G401.6 (cell line): ENCODE data around the gene ANP32B.

Source experiments
- FAIRE-seq: peaks from 2 replicates; lab custom pipeline; 2012; peaks lifted over from hg19 to GRCh38; lab: Jason Lieb, UNC

Gene ANP32B

DNA sequence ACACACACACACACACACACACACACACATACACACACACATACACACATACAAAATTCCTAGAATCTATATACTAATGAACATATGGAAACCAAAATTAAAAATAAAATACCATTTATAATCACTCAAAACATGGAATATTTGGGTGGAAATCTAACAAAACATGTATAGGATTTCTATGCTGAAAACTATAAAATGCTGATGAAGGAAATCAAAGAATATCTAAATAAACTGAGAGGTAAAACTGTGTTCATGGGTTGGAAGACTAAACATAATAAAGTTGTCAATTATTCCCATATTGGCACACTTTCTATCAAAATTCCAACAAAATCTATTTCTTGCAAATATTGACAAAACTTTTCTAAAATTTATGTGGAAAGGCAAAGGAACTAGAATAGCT lies 48.0 kb downstream of the ANP32B start:
- FAIRE-seq = no peak

DNA sequence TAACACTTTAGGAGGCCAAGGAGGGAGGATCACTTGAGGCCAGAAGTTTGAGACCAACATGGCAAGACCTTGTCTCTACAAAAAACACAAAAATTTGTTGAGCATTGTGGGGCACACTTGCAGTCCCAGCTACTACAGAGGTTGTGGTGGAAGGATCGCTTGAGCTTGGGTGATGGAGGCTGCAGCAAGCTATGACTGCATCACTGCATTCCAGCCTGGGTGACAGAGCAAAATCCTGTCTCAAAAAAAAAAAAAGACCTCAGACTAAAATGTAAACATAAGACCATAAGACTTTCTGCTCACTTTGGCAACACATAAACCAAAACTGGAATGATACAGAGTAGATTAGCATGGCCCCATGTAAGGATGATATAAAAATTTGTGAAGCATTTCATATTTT lies 48.8 kb downstream of the ANP32B start:
- no peak for FAIRE-seq

DNA sequence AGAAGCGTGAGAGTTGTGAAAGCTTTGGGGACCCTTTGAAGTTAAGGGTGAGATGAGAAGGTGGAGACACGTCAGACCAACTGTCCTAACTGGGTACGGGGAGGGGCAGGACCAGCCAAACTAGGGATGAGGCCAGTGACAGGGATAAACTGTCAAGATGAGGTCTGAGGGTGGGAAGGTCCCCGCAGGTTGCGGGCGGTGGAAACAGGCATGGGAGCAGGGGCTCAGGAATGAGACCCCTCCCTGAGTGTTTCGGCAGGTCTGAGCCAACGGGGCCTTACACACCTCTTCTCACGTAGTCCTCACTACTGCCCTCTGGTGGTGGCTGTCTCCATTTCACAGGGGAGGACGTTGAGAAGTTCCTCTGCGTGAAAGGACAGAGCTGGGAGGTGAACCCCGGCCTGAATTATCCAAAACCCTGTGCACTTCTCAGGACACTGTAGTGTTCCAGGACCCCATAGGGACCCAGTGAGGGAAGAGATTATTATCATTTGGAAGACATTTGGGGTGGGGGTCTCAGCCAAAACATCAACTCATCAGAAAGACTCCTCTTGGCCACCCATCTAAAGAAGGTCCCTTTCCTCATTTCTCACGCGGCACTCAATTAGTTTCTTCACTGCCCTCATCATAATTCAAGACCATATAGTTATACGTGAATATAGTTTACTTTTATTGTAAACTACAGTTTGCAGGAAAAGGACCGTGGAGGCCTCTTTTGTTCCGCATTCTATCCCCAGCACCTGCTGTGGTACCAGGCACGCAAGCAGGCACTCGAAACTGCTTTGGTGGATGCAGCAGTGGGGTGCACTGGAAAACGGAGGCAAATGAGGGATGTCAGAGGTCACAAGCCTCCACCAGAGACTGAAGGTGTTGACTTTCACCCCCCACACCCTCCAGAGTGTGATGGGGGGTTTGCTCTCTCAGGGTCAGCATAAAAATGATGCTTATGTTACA lies 51.7 kb downstream of the ANP32B start:
- no peak for FAIRE-seq

DNA sequence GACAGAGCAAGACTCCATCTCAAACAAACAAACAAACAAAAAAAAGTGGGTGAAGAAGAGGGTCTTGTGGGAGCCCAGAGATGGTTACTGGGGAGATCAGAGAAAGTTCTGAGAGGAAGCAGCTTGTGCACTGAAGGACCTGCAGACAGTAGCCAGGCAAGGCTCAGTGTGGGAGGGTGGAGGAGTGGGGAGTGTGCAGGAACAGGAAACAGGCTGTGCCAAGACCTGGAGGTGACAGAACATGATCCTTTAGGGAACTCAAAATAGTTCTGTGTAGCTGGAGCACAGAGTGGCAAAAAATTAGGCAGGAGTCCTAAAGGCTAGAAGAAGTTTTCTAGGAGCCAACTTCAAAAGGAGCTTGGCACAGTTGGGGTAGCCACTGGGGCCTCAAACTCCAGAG lies 54.2 kb downstream of the ANP32B start:
- FAIRE-seq = no peak

DNA sequence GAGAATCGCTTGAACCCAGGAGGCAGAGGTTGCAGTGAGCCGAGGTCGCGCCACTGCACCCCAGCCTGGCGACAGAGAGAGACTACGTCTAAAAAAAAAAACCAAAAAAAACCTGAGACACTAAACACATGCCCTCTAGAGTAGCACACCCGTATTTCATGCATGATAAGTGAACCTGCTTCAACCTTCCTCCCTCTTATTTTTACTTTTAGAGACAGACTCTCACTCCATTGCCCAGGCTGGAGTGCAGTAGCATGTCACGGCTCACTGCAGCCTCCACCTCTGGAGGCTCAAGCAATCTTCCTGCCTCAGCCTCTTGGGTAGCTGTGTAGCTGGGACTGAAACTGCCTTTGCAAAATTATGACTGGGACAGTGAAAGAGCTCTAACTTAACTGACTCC lies 55.8 kb downstream of the ANP32B start:
- no peak for FAIRE-seq

DNA sequence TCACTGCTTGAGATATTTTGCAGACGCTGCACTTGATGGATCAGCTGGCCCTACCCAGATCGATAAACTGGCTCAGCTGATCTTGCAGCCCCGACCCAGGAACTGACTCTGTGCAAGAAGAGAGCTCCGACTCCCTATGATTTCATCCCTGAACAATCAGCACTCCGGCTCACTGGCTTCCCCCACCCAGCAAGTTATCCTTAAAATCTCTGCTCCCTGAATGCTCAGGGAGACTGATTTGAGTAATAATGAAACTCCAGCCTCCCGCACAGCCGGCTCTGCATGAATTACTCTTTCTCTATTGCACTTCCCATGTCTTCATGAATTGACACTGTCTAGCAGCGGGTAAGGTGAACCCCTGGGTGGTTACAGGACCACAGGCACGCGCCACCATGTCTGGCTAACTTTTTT lies 56.5 kb downstream of the ANP32B start:
- FAIRE-seq = no peak

DNA sequence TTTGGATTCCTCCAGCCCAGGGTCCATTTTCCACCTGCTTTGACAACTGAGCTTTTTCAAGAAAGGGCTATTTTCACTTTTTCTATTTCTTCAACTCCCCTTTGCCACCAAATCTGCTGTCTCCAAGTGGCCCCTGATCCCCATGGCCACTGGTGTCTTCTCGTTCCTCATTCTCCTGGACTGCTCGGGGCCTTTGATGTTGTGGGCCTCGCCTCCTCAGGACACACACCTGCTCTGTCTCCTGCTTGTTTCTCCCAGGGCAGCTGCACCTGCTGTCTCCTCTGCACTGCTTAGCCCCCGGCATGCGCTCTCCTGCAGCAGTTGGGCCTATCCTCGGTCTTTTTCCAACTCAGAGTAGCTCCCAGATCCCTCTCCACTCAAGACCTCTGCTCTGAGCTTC lies 57.1 kb downstream of the ANP32B start:
- FAIRE-seq = no peak

DNA sequence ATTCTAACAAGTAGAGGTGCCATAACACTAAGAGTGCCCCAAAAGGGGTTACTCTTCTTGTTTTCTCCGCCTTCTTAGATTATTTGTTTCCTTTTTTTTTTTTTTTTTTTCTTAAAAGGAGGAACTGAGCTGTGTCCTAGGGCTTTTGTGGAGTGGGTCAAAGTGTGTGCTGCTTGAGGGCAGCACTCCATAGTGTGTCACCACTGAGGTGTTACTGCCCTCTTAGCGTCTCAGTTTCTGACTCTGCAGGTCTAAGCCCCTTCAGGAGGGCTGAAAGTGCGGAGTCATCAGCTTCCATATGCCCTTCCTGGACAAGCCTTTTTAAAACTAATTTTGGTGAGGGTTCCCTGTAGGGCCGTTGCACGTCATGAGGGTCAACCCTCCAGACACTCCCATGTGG lies 60.8 kb downstream of the ANP32B start:
- no peak for FAIRE-seq

DNA sequence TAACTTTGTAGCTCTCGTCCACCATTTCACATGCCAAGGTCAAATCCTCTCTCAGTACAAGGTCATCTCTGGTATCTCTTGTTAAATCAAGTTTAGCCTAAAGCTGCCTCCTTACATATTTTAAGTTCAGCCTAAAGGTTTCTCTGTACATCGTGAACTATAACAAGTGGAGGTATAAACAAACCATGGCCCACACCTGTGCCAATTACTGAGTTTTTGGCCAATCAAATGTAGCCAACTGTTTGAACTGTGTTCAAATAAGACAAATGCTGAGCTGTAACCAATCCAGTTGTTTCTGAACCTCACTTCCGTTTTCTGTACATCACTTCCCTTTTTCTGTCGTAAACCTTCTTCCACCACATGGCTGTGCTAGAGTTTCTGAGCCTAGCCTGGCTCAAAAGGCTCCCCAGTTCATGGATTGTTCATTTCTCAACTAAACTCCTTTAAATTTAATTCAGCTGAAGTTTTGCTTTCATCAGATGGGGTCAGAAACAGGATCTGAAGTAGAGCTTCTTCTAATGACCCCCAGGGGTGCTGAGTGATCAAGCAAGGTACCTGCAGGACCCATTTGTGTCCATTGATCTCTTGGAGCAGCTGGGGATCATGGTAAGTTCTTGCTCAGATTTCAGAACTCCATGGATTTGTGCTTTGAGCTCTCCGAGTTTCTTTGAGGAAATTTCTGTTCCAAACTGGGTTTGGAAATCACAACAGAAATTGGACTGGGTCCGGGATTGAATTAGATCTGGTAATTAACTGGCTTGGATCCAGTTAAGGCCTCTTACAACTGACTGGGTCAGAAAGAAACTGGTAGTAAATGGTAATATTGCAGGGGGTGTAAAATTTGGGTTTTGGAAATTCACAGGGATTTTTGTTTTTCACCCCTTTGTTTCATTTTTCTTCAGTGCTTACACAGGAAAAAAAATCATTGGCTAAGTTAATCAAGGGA lies 62.4 kb downstream of the ANP32B start:
- no peak for FAIRE-seq

DNA sequence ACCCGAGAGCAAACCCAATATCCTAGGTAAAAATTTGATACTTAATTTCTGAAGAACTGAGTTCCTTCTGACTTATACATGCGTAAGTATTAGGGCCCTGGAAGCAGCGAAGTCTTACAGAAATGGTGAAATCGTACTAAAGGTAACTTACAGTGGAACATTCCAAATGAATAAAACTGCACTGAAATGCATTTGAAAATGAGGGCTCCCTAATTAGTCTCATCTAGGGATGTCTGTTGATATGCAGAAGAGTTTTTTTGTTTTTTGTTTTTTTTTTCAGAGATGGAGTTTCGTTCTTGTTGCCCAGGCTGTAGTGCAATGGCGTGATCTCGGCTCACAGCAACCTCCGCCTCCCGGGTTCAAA lies 63.0 kb downstream of the ANP32B start:
- no peak for FAIRE-seq

DNA sequence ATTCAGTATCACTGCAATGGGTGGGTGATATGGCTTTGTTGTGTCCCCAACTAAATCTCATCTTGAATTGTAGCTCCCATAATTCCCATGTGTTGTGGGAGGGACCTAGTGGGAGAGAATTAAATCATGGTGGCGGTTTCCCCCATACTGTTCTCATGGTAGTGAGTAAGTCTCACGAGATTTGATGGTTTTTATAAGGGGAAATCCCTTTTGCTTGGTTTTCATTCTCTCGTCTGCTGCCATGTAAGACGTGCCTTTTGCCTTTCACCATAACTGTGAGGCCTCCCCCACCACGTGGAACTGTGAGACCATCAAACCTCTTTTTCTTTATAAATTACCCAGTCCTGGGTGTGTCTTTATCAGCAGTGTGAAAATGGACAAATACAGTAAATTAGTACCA lies 63.9 kb downstream of the ANP32B start:
- FAIRE-seq = no peak

DNA sequence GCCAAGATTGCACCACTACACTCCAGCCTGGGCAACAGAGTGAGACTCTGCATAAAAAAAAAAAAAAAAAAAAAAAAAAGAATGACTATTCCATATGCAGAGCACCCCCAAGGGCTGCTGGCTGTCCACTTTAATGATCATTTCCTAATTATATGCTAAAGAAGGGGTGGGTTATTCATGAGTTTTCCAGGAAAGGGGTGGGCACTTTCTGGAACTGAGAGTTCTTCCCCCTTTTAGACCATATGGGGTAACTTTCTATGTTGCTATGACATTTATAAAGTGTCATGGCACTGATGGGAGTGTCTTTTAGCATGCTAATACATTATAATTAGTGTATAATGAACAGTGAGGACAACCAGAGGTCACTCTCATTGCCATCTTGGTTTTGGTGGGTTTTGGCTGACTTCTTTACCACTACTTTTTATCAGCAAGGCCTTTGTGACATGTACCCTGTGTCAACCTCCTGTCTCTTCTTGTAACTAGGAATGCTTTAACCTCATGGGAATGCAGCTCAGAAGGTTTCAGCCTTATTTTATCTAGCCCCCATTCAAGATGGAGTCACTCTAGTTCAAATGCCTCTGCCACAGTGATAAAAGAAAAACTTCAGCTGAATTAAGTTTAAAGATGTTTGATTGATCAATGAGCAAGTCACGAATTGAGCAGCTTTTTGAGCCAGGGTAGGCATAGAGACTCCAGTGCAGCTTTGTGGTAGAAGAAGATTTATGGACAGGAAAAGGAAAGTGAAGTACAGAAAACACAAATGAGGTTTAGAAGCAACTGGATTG lies 66.3 kb downstream of the ANP32B start:
- FAIRE-seq = no peak

DNA sequence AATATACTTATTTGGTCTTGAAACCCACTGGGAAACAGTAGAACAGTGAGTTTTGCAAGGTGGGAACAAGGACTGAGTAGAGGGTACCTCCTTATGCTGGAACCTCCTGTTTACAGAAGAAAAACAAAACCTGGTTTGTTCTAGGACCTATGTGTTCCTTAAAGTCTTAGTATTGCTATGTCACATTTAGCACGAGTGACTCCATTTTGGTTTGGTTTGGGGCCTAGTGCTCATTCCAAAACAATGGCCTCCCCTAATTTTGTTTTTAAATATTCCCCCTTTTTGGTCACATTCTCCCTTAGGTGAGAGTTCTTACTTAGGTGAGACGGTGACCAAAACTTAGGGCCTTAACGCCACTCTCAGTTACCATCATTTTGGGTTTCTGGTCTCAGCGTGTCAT lies 67.2 kb downstream of the ANP32B start:
- FAIRE-seq = no peak

DNA sequence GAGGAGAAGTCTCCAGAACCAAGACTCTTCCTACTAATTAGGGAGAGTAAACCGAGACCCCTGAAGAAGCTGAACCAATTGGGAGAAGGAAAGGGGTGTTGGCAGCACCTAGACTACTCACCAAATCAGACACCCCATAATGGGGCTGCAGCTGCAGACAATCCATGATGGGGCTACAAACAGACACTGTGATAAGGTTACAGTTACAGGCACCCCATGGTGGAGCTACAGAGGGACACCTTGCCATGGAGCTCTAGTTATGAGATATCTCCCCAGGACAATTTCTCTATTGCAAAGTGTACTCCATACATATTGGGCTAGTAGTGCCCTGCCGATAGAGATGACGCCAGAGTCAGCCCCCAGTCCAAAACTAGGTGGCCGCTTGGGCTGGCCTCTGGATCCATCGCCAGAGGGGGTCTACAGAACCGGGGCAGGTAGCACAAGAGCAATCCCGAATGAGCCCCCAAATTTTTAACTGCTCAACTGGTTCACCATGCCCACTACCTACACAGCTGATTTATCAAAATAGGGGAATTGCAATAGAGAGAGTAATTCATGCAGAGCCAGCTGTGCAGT lies 71.3 kb downstream of the ANP32B start:
- no peak for FAIRE-seq

DNA sequence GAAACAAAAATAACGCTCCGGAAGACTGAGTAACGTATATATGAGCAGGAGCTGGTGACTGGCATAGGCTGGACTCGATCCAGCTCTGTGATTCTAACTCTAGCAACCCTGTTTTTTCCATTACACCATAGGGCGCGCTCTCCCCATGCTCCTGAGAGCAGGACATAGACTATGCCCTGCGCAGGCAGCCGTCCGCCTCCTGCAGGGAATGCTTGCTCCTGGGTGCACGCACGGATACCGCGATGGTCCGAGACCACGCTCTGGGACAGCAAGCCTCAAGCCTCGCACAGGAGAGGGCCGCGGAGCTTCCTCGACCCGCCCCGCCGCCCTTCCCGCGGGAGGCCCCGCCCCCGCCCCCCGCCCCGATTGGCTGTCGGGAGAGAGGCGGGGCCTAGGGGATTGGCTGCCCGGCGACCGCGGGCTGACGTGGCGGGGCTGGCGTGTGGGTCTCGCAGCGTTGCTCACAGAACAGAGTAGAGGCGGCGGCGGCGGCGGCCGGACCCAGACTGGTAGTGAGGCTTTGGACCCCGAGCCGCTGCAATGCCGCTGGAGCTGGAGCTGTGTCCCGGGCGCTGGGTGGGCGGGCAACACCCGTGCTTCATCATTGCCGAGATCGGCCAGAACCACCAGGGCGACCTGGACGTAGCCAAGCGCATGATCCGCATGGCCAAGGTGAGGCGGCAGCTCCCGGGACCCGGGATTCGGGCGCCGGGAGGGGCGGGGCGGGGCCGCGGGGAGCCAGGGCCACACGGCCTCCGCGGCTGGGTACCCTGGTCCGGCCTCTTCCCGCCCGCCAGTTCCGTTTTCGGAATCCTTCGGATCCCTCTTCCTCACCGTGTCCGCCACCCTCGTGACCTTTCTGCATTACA lies 73.4 kb downstream of the ANP32B start, which contains the start of gene NANS:
Gene NANS (plus strand): TSS at position 464 of the 869 bp plus-strand sequence. CDS start 77 bp downstream, at position 541.
- no peak for FAIRE-seq

DNA sequence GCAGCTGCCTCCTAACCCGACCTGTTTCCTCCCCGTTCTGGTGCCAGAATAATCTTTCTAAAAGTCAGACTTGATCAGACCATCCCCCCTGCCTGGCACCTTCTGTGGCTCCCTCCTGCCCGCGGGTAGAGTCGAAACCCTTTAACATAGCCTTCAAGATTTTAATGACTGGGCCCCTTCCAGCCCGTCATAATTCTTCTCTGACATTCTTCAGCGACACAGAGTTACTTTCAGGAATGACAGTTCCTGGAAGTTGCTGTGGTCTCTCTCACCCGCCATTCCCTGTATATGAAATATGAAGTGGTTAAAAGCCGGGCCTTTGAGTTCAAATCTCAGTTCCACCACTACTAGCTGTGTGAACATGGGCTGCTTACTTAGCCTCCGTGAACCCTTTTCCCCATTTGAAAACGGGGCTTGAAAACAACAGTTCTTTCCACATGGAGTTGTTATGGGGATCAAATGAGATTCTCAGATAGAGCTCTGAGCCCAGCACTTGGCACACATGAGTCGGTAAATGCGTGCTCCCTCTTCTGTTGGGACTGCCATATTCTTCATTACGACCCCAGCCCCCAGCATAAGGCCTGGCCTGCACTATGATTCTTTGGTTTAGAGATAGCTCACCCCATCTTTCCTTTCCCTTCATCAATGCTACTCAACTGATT lies 74.1 kb downstream of the ANP32B start:
- no peak for FAIRE-seq

DNA sequence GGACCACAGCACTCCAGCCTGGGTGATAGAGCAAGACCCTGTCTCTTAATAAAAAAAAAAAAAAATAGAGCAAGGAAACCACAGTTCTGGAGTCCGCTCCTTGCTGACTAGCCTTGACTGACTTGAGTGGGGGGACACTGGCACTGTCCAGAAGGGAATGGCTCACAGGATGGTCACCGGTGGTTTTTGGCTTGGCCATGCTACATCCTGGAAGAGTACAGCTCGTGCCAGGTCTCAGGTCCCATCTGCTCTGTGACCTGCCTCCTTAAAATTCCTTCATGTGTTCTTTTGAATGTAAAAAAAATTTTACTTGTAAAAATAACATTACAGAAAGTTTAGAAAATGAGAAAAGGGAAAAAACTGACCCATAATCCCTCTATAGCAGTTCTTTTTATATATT lies 79.0 kb downstream of the ANP32B start:
- FAIRE-seq = no peak

DNA sequence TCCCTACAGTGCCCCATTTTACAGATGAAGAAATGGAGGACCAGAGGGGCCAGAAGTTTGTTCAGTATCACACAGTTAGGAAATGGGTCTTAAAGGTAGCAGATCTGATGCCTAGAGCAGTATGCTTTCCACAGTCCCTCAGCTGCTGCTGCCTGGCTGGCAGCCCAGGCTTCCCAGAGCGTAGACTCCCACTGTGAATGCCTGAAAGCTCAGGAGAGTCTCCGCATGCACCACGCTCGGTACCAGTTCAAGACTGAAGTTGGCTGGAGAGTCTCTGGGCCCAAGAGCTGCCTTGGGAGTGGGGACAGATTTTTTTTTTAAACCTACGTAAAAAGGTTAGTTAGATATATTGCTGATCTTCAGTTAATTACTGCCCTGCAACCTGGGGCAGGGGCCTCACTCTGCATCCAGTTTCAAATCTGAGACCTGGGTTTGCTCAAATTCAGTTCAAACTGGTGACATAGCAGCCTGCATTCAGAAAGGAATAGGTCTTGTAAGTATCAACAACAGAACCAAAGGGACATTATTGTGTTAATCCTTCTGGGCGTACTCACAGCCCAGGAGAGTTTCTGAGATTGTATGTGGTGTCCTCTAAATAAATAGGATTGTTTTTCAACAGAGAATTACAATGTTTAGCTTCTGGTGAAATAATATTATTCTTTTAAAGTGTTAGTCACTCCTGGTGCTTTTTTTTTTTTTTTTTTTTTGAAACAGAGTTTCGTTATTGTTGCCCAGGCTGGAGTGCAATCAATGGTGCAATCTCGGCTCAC lies 81.7 kb downstream of the ANP32B start:
- no peak for FAIRE-seq
